Naive thymus-derived CD4-positive, alpha-beta T cell (primary cell): Measurements from ENCODE around the gene VAV2. TPM values are rescaled to one million over a fixed set of nuclear protein-coding genes. Genes with fewer than 3 reads are reported as not detected.
A peak's percentile ranks its signal among the peaks of the same experiment; 100 is the strongest.

Experiments
- ATAC-seq: fragments of 150-1000 bp; cut with Tn5 transposase; 2 replicates; pipeline ENCODE4 v1.10.0; 2021; ENCODE audit warnings: mild to moderate bottlenecking, moderate library complexity
- CTCF ChIA-PET: fragments of 350-600 bp; sonication (Branson Sonifier 250); formaldehyde crosslinking; loops from one replicate; lab custom pipeline; 2021; ENCODE audit warnings: antibody characterized with exemption; lab: Charles Lee
- POLR2A ChIA-PET: fragments of 350-600 bp; sonication (Branson Sonifier 250); formaldehyde crosslinking; loops from one replicate; lab custom pipeline; 2021; ENCODE audit warnings: antibody characterized with exemption, inconsistent platforms; lab: Charles Lee
- DNase-seq, 9 donors: peaks; one replicate each; pipeline versions ENCODE4 v3.0.0 to v3.0.0-alpha.2; 2020 to 2022; ENCODE audit warnings: mixed read lengths in 1 of 9
- H3K27ac ChIP-seq: one replicate; pipeline ENCODE4 v1.7.0; 2013; ENCODE audit warnings: mild to moderate bottlenecking, low read depth, low read length, moderate library complexity
- H3K27me3 ChIP-seq, 2 donors: one replicate each; pipeline ENCODE4 v1.7.0; 2013; ENCODE audit warnings: low read length in 2 of 2, mild to moderate bottlenecking in 2 of 2, moderate library complexity in 2 of 2; ENCODE audit not compliant: control insufficient read depth in 2 of 2, insufficient read depth in 2 of 2
- H3K36me3 ChIP-seq, 3 experiments: 1 replicate in 2 of 3; 2 replicates in 1 of 3; pipeline ENCODE4 v1.7.0; 2013; ENCODE audit warnings: low read length in 3 of 3, mild to moderate bottlenecking in 3 of 3, moderate library complexity in 1 of 3; ENCODE audit not compliant: insufficient read depth in 3 of 3, control insufficient read depth in 2 of 3
- H3K4me1 ChIP-seq, 2 donors: one replicate each; pipeline ENCODE4 v1.7.0; 2013; ENCODE audit warnings: low read length in 2 of 2, mild to moderate bottlenecking in 2 of 2, moderate library complexity in 1 of 2; ENCODE audit not compliant: control insufficient read depth in 2 of 2, insufficient read depth in 2 of 2
- H3K4me3 ChIP-seq: 2 replicates; pipeline ENCODE4 v1.7.0; 2013; ENCODE audit warnings: mild to moderate bottlenecking, low read length
- H3K9me3 ChIP-seq, 3 experiments: 1 replicate in 2 of 3; 2 replicates in 1 of 3; pipeline ENCODE4 v1.7.0; 2013; ENCODE audit warnings: low read length in 3 of 3; ENCODE audit not compliant: control insufficient read depth in 2 of 3
- H3K27ac Mint-ChIP-seq, 9 donors: one replicate each; pipeline ENCODE4 v1.8.0; 2020 to 2022; ENCODE audit warnings: mixed read lengths in 9 of 9, mild to moderate bottlenecking in 8 of 9, moderate library complexity in 5 of 9, inconsistent platforms in 2 of 9
- H3K27me3 Mint-ChIP-seq, 5 donors: one replicate each; pipeline ENCODE4 v1.8.0; 2021 to 2022; ENCODE audit warnings: mixed read lengths in 5 of 5, mild to moderate bottlenecking in 1 of 5
- H3K36me3 Mint-ChIP-seq, 5 donors: one replicate each; pipeline ENCODE4 v1.8.0; 2020 to 2022; ENCODE audit warnings: mixed read lengths in 5 of 5, mild to moderate bottlenecking in 3 of 5, inconsistent platforms in 1 of 5
- H3K4me1 Mint-ChIP-seq, 7 donors: one replicate each; pipeline ENCODE4 v1.8.0; 2020 to 2022; ENCODE audit warnings: mixed read lengths in 7 of 7, mild to moderate bottlenecking in 3 of 7, inconsistent platforms in 1 of 7
- H3K4me3 Mint-ChIP-seq, 10 donors: one replicate each; pipeline ENCODE4 v1.8.0; 2020 to 2022; ENCODE audit warnings: mild to moderate bottlenecking in 10 of 10, mixed read lengths in 10 of 10, moderate library complexity in 6 of 10, inconsistent platforms in 2 of 10
- H3K9me3 Mint-ChIP-seq, 11 donors: one replicate each; pipeline ENCODE4 v1.8.0; 2020 to 2022; ENCODE audit warnings: mixed read lengths in 11 of 11, mild to moderate bottlenecking in 4 of 11, inconsistent platforms in 1 of 11, moderate library complexity in 1 of 11
- intact Hi-C, 2 donors: fragments of 100-400 bp; cut with micrococcal nuclease; formaldehyde crosslinking; loops; one replicate each; pipeline ENCODE4 v1.15.1; 2023
- polyA plus RNA-seq, 2 donors: library from polyadenylated mRNA; unstranded; fragments of 300-500 nt; fragmentation: Illumina TruSeq; gene quantifications; one replicate each; pipeline ENCODE4 v1.2.3, GENCODE V29; 2021
- total RNA-seq, 6 experiments: library from RNA in 5 of 6; stranded (reverse) in 5 of 6; gene quantifications; 1 replicate in 5 of 6; 2 replicates in 1 of 6; pipeline ENCODE4 v1.2.3 and lab custom pipeline; 2021 to 2026

VAV2 gene
- total and polyA plus RNA-seq, 7 experiments from 2014 or later = 0.18 to 14.4 (median 1.9) TPM

GRCh38 chr9:133964463-133964862 lies 27.7 kb downstream of the VAV2 start:
- intact Hi-C loops = no loop called here
- H3K9me3 Mint-ChIP-seq = peaks cover 6 to 28% (median 13%) of the 10 kb centered on the region in 11 donors
- ChIA-PET POLR2A (interaction anchor here (0.7 kb wide), 1 partner anchor 103 kb away, joined by 3 read pairs; no protein-coding TSS in a partner anchor), CTCF (interaction anchor here (0.8 kb wide), 1 partner anchor 29 kb away, joined by 3 read pairs; no protein-coding TSS in a partner anchor)
- H3K4me1 Mint-ChIP-seq = peaks cover 0 to 3% (median 0%) of the 10 kb centered on the region in 7 donors
- ATAC-seq (no peak), DNase-seq (no peak)
- H3K36me3 ChIP-seq = no peaks in the 10 kb centered on the region
- H3K36me3 Mint-ChIP-seq = peaks cover 0 to 10% (median 7%) of the 10 kb centered on the region in 5 donors
- no peak overlapping the region for H3K27ac ChIP-seq
- no peaks in the 10 kb centered on the region for H3K9me3 ChIP-seq
- no peak overlapping the region for H3K4me3 ChIP-seq
- no peaks in the 10 kb centered on the region for H3K4me1 ChIP-seq
- no peak overlapping the region for H3K4me3 Mint-ChIP-seq
- H3K27me3 Mint-ChIP-seq = peaks cover 0 to 3% (median 0%) of the 10 kb centered on the region in 5 donors
- peak overlapping the region in 1 of 9 donors; percentile 2 for H3K27ac Mint-ChIP-seq
- no peaks in the 10 kb centered on the region for H3K27me3 ChIP-seq

- DNase-seq (no peak), ATAC-seq (no peak)
- Mint-ChIP-seq H3K27me3 (peaks cover 0 to 3% (median 0%) of the 10 kb centered on the region in 5 donors), H3K4me1 (peaks cover 0 to 6% (median 4%) of the 10 kb centered on the region in 7 donors), H3K36me3 (peaks cover 0 to 10% (median 7%) of the 10 kb centered on the region in 5 donors), H3K4me3 (no peak overlapping the region), H3K27ac (no peak overlapping the region), H3K9me3 (peaks cover 6 to 28% (median 13%) of the 10 kb centered on the region in 11 donors)
- no peak overlapping the region for H3K4me3 ChIP-seq
- no peaks in the 10 kb centered on the region for H3K9me3 ChIP-seq
- POLR2A ChIA-PET = no interaction called here
- no peaks in the 10 kb centered on the region for H3K36me3 ChIP-seq
- no peaks in the 10 kb centered on the region for H3K27me3 ChIP-seq
- no peak overlapping the region for H3K27ac ChIP-seq
- H3K4me1 ChIP-seq = no peaks in the 10 kb centered on the region
- CTCF ChIA-PET = no interaction called here
- intact Hi-C loops = no loop called here
These were observed 29.0 kb downstream of the VAV2 start for GRCh38 chr9:133963166-133963565.

- no peaks in the 10 kb centered on the region for H3K36me3 ChIP-seq
- ATAC-seq (no peak), DNase-seq (no peak)
- H3K4me3 Mint-ChIP-seq = no peak overlapping the region
- peaks cover 0 to 3% (median 0%) of the 10 kb centered on the region in 5 donors for H3K27me3 Mint-ChIP-seq
- peaks cover 6 to 28% (median 13%) of the 10 kb centered on the region in 11 donors for H3K9me3 Mint-ChIP-seq
- peaks cover 0 to 12% (median 6%) of the 10 kb centered on the region in 7 donors for H3K4me1 Mint-ChIP-seq
- no peak overlapping the region for H3K27ac Mint-ChIP-seq
- H3K4me1 ChIP-seq = no peaks in the 10 kb centered on the region
- no peaks in the 10 kb centered on the region for H3K27me3 ChIP-seq
- no peak overlapping the region for H3K27ac ChIP-seq
- no peak overlapping the region for H3K4me3 ChIP-seq
- ChIA-PET CTCF (no interaction called here), POLR2A (no interaction called here)
- peaks cover 0 to 10% (median 7%) of the 10 kb centered on the region in 5 donors for H3K36me3 Mint-ChIP-seq
- no peaks in the 10 kb centered on the region for H3K9me3 ChIP-seq
- intact Hi-C loops = no loop called here
These were observed 29.8 kb downstream of the VAV2 start for GRCh38 chr9:133962341-133962740.

- Mint-ChIP-seq H3K27ac (no peak overlapping the region), H3K27me3 (peaks cover 0 to 3% (median 0%) of the 10 kb centered on the region in 5 donors), H3K36me3 (peaks cover 0 to 10% (median 7%) of the 10 kb centered on the region in 5 donors), H3K4me1 (peaks cover 0 to 16% (median 8%) of the 10 kb centered on the region in 7 donors), H3K4me3 (no peak overlapping the region), H3K9me3 (peaks cover 6 to 28% (median 13%) of the 10 kb centered on the region in 11 donors)
- DNase-seq = no peak
- H3K27me3 ChIP-seq = no peaks in the 10 kb centered on the region
- no peak overlapping the region for H3K4me3 ChIP-seq
- POLR2A ChIA-PET = no interaction called here
- no peaks in the 10 kb centered on the region for H3K9me3 ChIP-seq
- ATAC-seq = no peak
- no peaks in the 10 kb centered on the region for H3K4me1 ChIP-seq
- CTCF ChIA-PET = no interaction called here
- no peak overlapping the region for H3K27ac ChIP-seq
- intact Hi-C loops = no loop called here
- H3K36me3 ChIP-seq = no peaks in the 10 kb centered on the region
These were observed 30.6 kb downstream of the VAV2 start for GRCh38 chr9:133961226-133962165.

GRCh38 chr9:133960568-133961129 lies 31.5 kb downstream of the VAV2 start:
- H3K4me1 Mint-ChIP-seq = peaks cover 2 to 20% (median 11%) of the 10 kb centered on the region in 7 donors
- H3K4me3 Mint-ChIP-seq = no peak overlapping the region
- H3K4me3 ChIP-seq = no peak overlapping the region
- intact Hi-C loops = no loop called here
- ChIA-PET POLR2A (no interaction called here), CTCF (no interaction called here)
- H3K27ac ChIP-seq = no peak overlapping the region
- H3K9me3 Mint-ChIP-seq = peaks cover 4 to 25% (median 12%) of the 10 kb centered on the region in 11 donors
- peaks cover 0 to 6% of the 10 kb centered on the region in 2 donors for H3K4me1 ChIP-seq
- DNase-seq (no peak), ATAC-seq (peak; percentile 74)
- H3K27me3 Mint-ChIP-seq = peaks cover 0 to 3% (median 0%) of the 10 kb centered on the region in 5 donors
- H3K27me3 ChIP-seq = no peaks in the 10 kb centered on the region
- no peaks in the 10 kb centered on the region for H3K36me3 ChIP-seq
- no peaks in the 10 kb centered on the region for H3K9me3 ChIP-seq
- H3K27ac Mint-ChIP-seq = no peak overlapping the region
- peaks cover 0 to 8% (median 7%) of the 10 kb centered on the region in 5 donors for H3K36me3 Mint-ChIP-seq

GRCh38 chr9:133959966-133960567 lies 32.1 kb downstream of the VAV2 start:
- Mint-ChIP-seq H3K27ac (peak overlapping the region in 1 of 9 donors; percentile 62), H3K27me3 (peaks cover 0 to 3% (median 0%) of the 10 kb centered on the region in 5 donors), H3K36me3 (peaks cover 0 to 8% (median 6%) of the 10 kb centered on the region in 5 donors), H3K4me1 (peaks cover 2 to 21% (median 11%) of the 10 kb centered on the region in 7 donors), H3K4me3 (no peak overlapping the region), H3K9me3 (peaks cover 4 to 23% (median 12%) of the 10 kb centered on the region in 11 donors)
- Histone ChIP-seq H3K27me3 (no peaks in the 10 kb centered on the region), H3K4me3 (no peak overlapping the region), H3K27ac (no peak overlapping the region), H3K4me1 (peaks cover 0 to 6% of the 10 kb centered on the region in 2 donors), H3K9me3 (no peaks in the 10 kb centered on the region), H3K36me3 (no peaks in the 10 kb centered on the region)
- CTCF ChIA-PET = no interaction called here
- ATAC-seq (no peak), DNase-seq (no peak)
- POLR2A ChIA-PET = no interaction called here
- intact Hi-C loops = no loop called here
